ENCODE measurements around the gene TEX9.
"Not testable (repeated sequence)": the region's sequence is repeated elsewhere in the genome, so short reads cannot be mapped to it uniquely, and the experiment has no call there.

The TEX9 gene

DNA sequence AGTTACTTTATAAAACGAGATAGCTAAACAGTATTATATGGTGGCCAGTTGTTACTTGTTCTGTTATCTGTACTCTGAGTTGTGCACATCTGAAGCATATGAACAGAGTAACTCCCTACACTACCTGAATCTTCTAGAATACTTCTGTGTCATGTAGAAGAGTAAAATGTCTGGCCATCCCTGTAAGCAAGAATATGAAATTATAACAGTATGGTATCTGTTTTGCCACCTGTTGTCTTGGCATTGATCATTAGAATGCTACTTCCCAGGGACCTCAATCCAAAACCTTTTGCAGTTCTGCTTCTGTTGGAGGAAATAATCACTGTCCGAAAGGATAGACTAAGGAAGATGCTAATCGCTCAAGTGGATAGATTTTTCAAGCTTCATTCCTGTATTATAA is 1.9 kb downstream of the TEX9 start:
- no peaks in the 10 kb centered on the region for H3K36me3 ChIP-seq (ENCODE audit: control insufficient read depth, insufficient read depth, low read length)
- no peak overlapping the region for H3K4me3 ChIP-seq (ENCODE audit: low read depth, low read length)
- H3K9me3 ChIP-seq (ENCODE audit: control insufficient read depth, insufficient read depth, low read length): no peaks in the 10 kb centered on the region
- H3K4me1 ChIP-seq (ENCODE audit: control insufficient read depth, insufficient read depth, low read length): peaks cover 3% of the 10 kb centered on the region
- no peaks in the 10 kb centered on the region for H3K27me3 ChIP-seq (ENCODE audit: control insufficient read depth, insufficient read depth, low read length)
- H3K9ac ChIP-seq (ENCODE audit: low read depth, low read length): no peak overlapping the region

DNA sequence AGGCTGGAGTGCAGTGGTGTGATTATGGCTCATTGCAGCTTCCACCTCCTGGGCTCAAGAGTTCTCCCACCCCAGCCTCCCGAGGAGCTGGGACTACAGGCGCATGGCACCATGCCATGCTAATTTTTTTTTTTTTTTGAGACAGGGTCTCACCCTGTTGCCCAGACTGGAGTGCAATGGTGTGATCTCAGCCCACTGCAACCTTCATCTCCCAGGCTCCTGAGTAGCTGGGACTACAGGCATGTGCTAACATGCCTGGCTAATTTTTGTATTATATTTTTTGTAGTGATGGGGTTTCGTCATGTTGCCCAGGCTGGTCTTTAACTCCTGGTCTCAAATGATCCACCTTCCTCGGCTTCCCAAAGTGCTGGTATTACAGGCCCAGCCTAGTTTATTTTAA is 4.0 kb downstream of the TEX9 start:
- Histone ChIP-seq H3K4me3 (ENCODE audit: low read depth, low read length) (no peak overlapping the region), H3K4me1 (ENCODE audit: control insufficient read depth, insufficient read depth, low read length) (peaks cover 3% of the 10 kb centered on the region), H3K36me3 (ENCODE audit: control insufficient read depth, insufficient read depth, low read length) (no peaks in the 10 kb centered on the region), H3K9ac (ENCODE audit: low read depth, low read length) (no peak overlapping the region), H3K27me3 (ENCODE audit: control insufficient read depth, insufficient read depth, low read length) (no peaks in the 10 kb centered on the region), H3K9me3 (ENCODE audit: control insufficient read depth, insufficient read depth, low read length) (no peaks in the 10 kb centered on the region)

- no peak overlapping the region for H3K9ac ChIP-seq (ENCODE audit: low read depth, low read length)
- no peaks in the 10 kb centered on the region for H3K36me3 ChIP-seq (ENCODE audit: control insufficient read depth, insufficient read depth, low read length)
- no peak overlapping the region for H3K4me3 ChIP-seq (ENCODE audit: low read depth, low read length)
- H3K4me1 ChIP-seq (ENCODE audit: control insufficient read depth, insufficient read depth, low read length): no peaks in the 10 kb centered on the region
- H3K9me3 ChIP-seq (ENCODE audit: control insufficient read depth, insufficient read depth, low read length): no peaks in the 10 kb centered on the region
- H3K27me3 ChIP-seq (ENCODE audit: control insufficient read depth, insufficient read depth, low read length): no peaks in the 10 kb centered on the region
Measured at GRCh38 chr15:56371495-56372147, 6.4 kb downstream of the TEX9 start.

DNA sequence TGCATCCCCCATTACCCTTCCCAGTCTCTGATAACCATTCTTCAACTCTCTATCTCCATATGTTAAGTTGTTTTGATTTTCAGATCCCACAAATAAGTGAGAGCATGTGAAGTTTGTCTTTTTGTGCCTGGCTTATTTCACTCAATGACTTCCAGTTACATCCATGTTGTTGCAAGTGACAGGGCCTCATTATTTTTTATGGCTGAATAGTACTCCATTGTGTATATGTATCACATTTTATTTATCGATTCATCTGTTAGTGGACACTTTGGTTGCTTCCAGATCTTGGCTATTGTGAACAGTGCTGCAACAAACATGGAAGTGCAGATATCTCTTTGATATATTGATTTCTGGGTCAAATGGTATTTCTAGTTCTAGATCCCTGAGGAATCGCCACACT is 9.5 kb downstream of the TEX9 start:
- H3K36me3 ChIP-seq (ENCODE audit: control insufficient read depth, insufficient read depth, low read length); H3K4me1 ChIP-seq (ENCODE audit: control insufficient read depth, insufficient read depth, low read length): not testable (repeated sequence)

GRCh38 chr15:56377822-56378221 is 12.6 kb downstream of the TEX9 start:
- not testable (repeated sequence) for H3K27me3 ChIP-seq (ENCODE audit: control insufficient read depth, insufficient read depth, low read length); H3K4me1 ChIP-seq (ENCODE audit: control insufficient read depth, insufficient read depth, low read length); H3K9me3 ChIP-seq (ENCODE audit: control insufficient read depth, insufficient read depth, low read length); H3K4me3 ChIP-seq (ENCODE audit: low read depth, low read length); H3K9ac ChIP-seq (ENCODE audit: low read depth, low read length); H3K36me3 ChIP-seq (ENCODE audit: control insufficient read depth, insufficient read depth, low read length)

More for the DNA sequence above, 9.5 kb downstream of the TEX9 start:
- H3K9me3 ChIP-seq (ENCODE audit: control insufficient read depth, insufficient read depth, low read length); H3K9ac ChIP-seq (ENCODE audit: low read depth, low read length); H3K4me3 ChIP-seq (ENCODE audit: low read depth, low read length); H3K27me3 ChIP-seq (ENCODE audit: control insufficient read depth, insufficient read depth, low read length): not testable (repeated sequence)

- H3K36me3 ChIP-seq (ENCODE audit: control insufficient read depth, insufficient read depth, low read length): no peaks in the 10 kb centered on the region
- H3K4me1 ChIP-seq (ENCODE audit: control insufficient read depth, insufficient read depth, low read length): no peaks in the 10 kb centered on the region
- H3K4me3 ChIP-seq (ENCODE audit: low read depth, low read length): no peak overlapping the region
- H3K9ac ChIP-seq (ENCODE audit: low read depth, low read length): no peak overlapping the region
- H3K27me3 ChIP-seq (ENCODE audit: control insufficient read depth, insufficient read depth, low read length): no peaks in the 10 kb centered on the region
- no peaks in the 10 kb centered on the region for H3K9me3 ChIP-seq (ENCODE audit: control insufficient read depth, insufficient read depth, low read length)
Measured at GRCh38 chr15:56383010-56383409, 17.8 kb downstream of the TEX9 start.

DNA sequence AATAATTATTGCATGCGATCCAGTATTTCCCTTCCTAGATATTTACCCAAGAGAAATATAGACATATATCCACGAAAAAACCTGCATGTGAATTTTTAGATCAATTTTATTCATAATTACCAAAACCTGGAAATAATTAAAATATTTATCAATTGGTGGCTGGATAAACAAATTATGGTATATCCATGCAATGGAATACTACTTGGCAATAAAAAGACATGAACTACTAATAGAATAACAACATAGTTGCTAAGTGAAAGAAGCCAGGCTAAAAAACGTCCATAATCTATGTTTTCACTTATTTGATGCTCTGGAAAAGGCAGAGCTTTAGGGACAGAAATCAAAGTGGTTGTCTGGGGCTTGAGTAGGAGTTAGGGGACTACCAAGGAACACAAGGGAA is 20.7 kb downstream of the TEX9 start:
- no peak overlapping the region for H3K9ac ChIP-seq (ENCODE audit: low read depth, low read length)
- H3K27me3 ChIP-seq (ENCODE audit: control insufficient read depth, insufficient read depth, low read length): no peaks in the 10 kb centered on the region
- H3K36me3 ChIP-seq (ENCODE audit: control insufficient read depth, insufficient read depth, low read length): no peaks in the 10 kb centered on the region
- no peaks in the 10 kb centered on the region for H3K9me3 ChIP-seq (ENCODE audit: control insufficient read depth, insufficient read depth, low read length)
- H3K4me1 ChIP-seq (ENCODE audit: control insufficient read depth, insufficient read depth, low read length): no peaks in the 10 kb centered on the region
- no peak overlapping the region for H3K4me3 ChIP-seq (ENCODE audit: low read depth, low read length)

DNA sequence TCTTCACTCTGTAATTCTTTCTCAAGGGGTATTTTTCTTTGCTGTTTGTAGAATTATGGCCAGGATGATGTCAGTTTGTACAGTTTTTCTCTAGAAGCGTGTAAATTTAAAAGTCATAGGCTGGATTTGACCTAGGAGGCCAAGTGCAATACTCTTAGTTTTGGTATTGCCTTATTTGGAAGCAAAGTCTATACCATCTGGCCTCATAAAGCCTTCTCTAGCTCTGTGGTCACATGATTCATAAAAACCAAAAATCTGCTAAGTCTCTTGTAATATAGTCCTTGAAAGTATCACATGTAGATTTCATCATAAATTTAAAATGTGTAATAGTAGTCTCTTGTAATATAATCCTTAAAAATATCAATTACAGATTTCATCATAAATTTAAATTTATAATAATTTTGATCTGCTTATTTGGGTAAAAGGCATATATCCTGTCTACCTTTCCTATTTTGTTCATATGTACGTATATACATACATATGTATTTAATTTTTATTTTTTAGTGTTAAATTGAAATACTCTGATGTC is 25.6 kb downstream of the TEX9 start:
- Histone ChIP-seq H3K4me1 (ENCODE audit: control insufficient read depth, insufficient read depth, low read length) (no peaks in the 10 kb centered on the region), H3K36me3 (ENCODE audit: control insufficient read depth, insufficient read depth, low read length) (peaks cover 2% of the 10 kb centered on the region), H3K4me3 (ENCODE audit: low read depth, low read length) (no peak overlapping the region), H3K9me3 (ENCODE audit: control insufficient read depth, insufficient read depth, low read length) (no peaks in the 10 kb centered on the region), H3K27me3 (ENCODE audit: control insufficient read depth, insufficient read depth, low read length) (no peaks in the 10 kb centered on the region), H3K9ac (ENCODE audit: low read depth, low read length) (no peak overlapping the region)

DNA sequence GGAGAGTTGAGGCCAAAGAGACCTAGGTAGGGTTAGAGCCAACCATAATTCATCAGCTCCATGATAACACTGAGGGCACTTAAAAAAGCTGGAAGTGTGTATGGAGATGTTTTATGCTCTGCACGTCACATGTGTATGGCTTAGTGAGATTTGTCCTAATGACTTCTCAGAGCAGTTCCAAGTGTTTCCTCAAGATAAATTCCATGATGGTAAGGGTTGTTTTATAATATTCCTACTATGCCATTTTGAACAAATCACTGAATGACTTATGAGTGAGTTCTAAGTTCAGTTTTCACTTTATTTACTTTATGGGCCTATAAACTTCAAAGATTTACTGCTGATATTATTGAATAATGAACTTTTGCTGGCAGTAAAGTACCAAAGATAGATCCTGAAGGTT is 28.1 kb downstream of the TEX9 start:
- Histone ChIP-seq H3K36me3 (ENCODE audit: control insufficient read depth, insufficient read depth, low read length) (peaks cover 2% of the 10 kb centered on the region), H3K4me1 (ENCODE audit: control insufficient read depth, insufficient read depth, low read length) (no peaks in the 10 kb centered on the region), H3K4me3 (ENCODE audit: low read depth, low read length) (no peak overlapping the region), H3K9ac (ENCODE audit: low read depth, low read length) (no peak overlapping the region), H3K9me3 (ENCODE audit: control insufficient read depth, insufficient read depth, low read length) (no peaks in the 10 kb centered on the region), H3K27me3 (ENCODE audit: control insufficient read depth, insufficient read depth, low read length) (no peaks in the 10 kb centered on the region)

- Histone ChIP-seq H3K4me1 (ENCODE audit: control insufficient read depth, insufficient read depth, low read length) (no peaks in the 10 kb centered on the region), H3K9me3 (ENCODE audit: control insufficient read depth, insufficient read depth, low read length) (no peaks in the 10 kb centered on the region), H3K9ac (ENCODE audit: low read depth, low read length) (no peak overlapping the region), H3K27me3 (ENCODE audit: control insufficient read depth, insufficient read depth, low read length) (no peaks in the 10 kb centered on the region), H3K4me3 (ENCODE audit: low read depth, low read length) (no peak overlapping the region), H3K36me3 (ENCODE audit: control insufficient read depth, insufficient read depth, low read length) (peaks cover 2% of the 10 kb centered on the region)
Measured at GRCh38 chr15:56394909-56395308, 29.7 kb downstream of the TEX9 start.

- not testable (repeated sequence) for H3K9me3 ChIP-seq (ENCODE audit: control insufficient read depth, insufficient read depth, low read length); H3K27me3 ChIP-seq (ENCODE audit: control insufficient read depth, insufficient read depth, low read length); H3K4me1 ChIP-seq (ENCODE audit: control insufficient read depth, insufficient read depth, low read length); H3K36me3 ChIP-seq (ENCODE audit: control insufficient read depth, insufficient read depth, low read length); H3K4me3 ChIP-seq (ENCODE audit: low read depth, low read length); H3K9ac ChIP-seq (ENCODE audit: low read depth, low read length)
Measured at GRCh38 chr15:56397325-56397724, 32.1 kb downstream of the TEX9 start.

DNA sequence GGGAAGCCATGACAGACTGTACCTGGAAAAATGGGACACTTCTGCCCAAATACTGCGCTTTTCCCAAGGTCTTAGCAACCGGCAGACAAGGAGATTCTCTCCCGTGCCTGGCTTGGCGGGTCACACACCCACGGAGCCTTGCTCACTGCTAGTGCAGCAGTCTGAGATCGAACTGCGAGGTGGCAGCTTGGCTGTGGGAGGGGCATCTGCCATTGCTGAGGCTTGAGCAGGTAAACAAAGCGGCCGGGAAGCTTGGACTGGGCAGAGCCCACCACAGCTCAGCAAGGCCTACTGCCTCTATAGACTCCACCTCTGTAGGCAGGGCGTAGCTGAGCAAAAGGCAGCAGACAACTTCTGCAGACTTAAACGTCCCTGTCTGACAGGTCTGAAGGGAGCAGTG is 34.0 kb downstream of the TEX9 start:
- H3K9ac ChIP-seq (ENCODE audit: low read depth, low read length); H3K9me3 ChIP-seq (ENCODE audit: control insufficient read depth, insufficient read depth, low read length); H3K4me3 ChIP-seq (ENCODE audit: low read depth, low read length); H3K27me3 ChIP-seq (ENCODE audit: control insufficient read depth, insufficient read depth, low read length); H3K36me3 ChIP-seq (ENCODE audit: control insufficient read depth, insufficient read depth, low read length); H3K4me1 ChIP-seq (ENCODE audit: control insufficient read depth, insufficient read depth, low read length): not testable (repeated sequence)
